PC-9 (cell line): ENCODE measurements around the gene ARSG. TPM values are rescaled to one million over a fixed set of nuclear protein-coding genes. Genes with fewer than 3 reads are reported as not detected.

Experiments
- BruUV-seq: library from RNA; stranded (reverse); fragments of 400-500 nt; replicated peaks from 2 replicates; lab custom pipeline; 2021; lab: Mats Ljungman, UMichigan
- CTCF ChIA-PET: fragments of 300-600 bp; sonication (Branson Sonifier 250); formaldehyde crosslinking; loops from one replicate; lab custom pipeline; 2022; ENCODE audit warnings: antibody characterized with exemption; lab: Charles Lee
- POLR2A ChIA-PET: fragments of 300-600 bp; sonication (Branson Sonifier 250); formaldehyde crosslinking; loops from one replicate; lab custom pipeline; 2022; ENCODE audit warnings: antibody characterized with exemption; ENCODE audit not compliant: unreplicated experiment; lab: Charles Lee
- DNase-seq, 2 experiments: peaks; one replicate each; pipeline versions ENCODE4 v3.0.0 to v3.0.0-alpha.2; 2015 to 2022; ENCODE audit warnings: mixed read lengths in 1 of 2
- H2AFZ ChIP-seq: fragments of 200-600 bp; sonication (generic); 2 replicates; pipeline ENCODE4 v1.8.1; 2017; ENCODE audit warnings: antibody characterized with exemption
- H3F3A ChIP-seq: fragments of 200-600 bp; sonication (generic); 2 replicates; pipeline ENCODE4 v1.8.1; 2017; ENCODE audit warnings: antibody characterized with exemption, mild to moderate bottlenecking, low read depth; ENCODE audit not compliant: insufficient read depth
- H3K27ac ChIP-seq: fragments of 200-600 bp; sonication (generic); 2 replicates; pipeline ENCODE4 v1.6.1; 2016; ENCODE audit warnings: mixed run types
- H3K27me3 ChIP-seq: fragments of 200-600 bp; sonication (generic); 2 replicates; pipeline ENCODE4 v1.6.1; 2016; ENCODE audit warnings: low read depth, mixed run types; ENCODE audit not compliant: insufficient read depth
- H3K36me3 ChIP-seq: fragments of 200-600 bp; sonication (generic); 2 replicates; pipeline ENCODE4 v1.6.1; 2016; ENCODE audit warnings: low read depth, mixed run types
- H3K4me1 ChIP-seq: fragments of 200-600 bp; sonication (generic); replicated peaks from 2 replicates; pipeline ENCODE4 v1.6.1; 2016; ENCODE audit warnings: mixed run types; ENCODE audit not compliant: insufficient read depth
- H3K4me2 ChIP-seq: fragments of 200-600 bp; sonication (generic); 2 replicates; pipeline ENCODE4 v1.6.1; 2017; ENCODE audit warnings: mixed run types
- H3K4me3 ChIP-seq: fragments of 200-600 bp; sonication (generic); 2 replicates; pipeline ENCODE4 v1.6.1; 2016; ENCODE audit warnings: mixed run types
- H3K79me2 ChIP-seq: fragments of 200-600 bp; sonication (generic); 2 replicates; pipeline ENCODE4 v1.6.1; 2017; ENCODE audit warnings: low read depth, mixed run types
- H3K9me2 ChIP-seq: fragments of 200-600 bp; sonication (generic); 2 replicates; pipeline ENCODE4 v1.8.1; 2017; ENCODE audit warnings: mild to moderate bottlenecking; ENCODE audit not compliant: insufficient read depth
- H3K9me3 ChIP-seq: fragments of 200-600 bp; sonication (generic); 2 replicates; pipeline ENCODE4 v1.8.1; 2016; ENCODE audit warnings: low read depth; ENCODE audit not compliant: insufficient read depth
- H4K20me1 ChIP-seq: fragments of 200-600 bp; sonication (generic); 2 replicates; pipeline ENCODE4 v1.8.1; 2017; ENCODE audit not compliant: insufficient read depth
- EZH2 ChIP-seq: fragments of 200-600 bp; sonication (generic); IDR thresholded peaks from 2 replicates; pipeline ENCODE4 v1.8.0; 2017; ENCODE audit warnings: antibody characterized with exemption, low read depth
- intact Hi-C: fragments of 100-400 bp; cut with micrococcal nuclease; formaldehyde crosslinking; loops from one replicate; pipeline ENCODE4 v1.10.0; 2022; ENCODE audit not compliant: unreplicated experiment
- total RNA-seq: library from RNA; stranded (reverse); gene quantifications from 2 replicates; pipeline ENCODE4 v1.2.3, GENCODE V29; 2021
- TF ChIP-seq, protein P1 (sequence below): fragments of 200-600 bp; sonication (generic); conservative IDR thresholded peaks from 2 replicates; pipeline ENCODE4 v1.6.1; 2017; ENCODE audit warnings: mixed run types, antibody characterized with exemption, mild to moderate bottlenecking, moderate library complexity

Gene ARSG
- total RNA-seq, 1 experiment from 2014 or later, result 4.0 TPM

DNA sequence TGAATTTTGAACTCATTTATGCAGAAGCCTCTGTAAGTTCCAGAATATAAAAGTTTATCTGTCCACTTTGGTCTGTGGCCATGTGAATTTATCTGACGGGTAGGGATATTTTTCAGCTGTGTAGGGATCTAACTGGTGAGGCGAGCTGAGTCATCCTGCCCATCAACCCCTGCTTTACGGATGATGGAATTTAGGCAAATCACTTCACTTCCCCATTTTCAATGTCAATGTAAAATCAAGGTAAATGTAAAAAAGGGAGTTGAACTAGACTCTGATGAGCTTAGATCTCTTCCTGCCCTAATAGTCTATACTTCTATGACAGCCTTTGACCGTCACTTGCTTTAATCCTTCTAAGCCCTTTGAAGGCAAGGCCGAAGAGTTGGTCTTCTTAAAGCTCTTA lies 2.9 kb upstream of the ARSG start:
- TF ChIP-seq, protein P1, sequence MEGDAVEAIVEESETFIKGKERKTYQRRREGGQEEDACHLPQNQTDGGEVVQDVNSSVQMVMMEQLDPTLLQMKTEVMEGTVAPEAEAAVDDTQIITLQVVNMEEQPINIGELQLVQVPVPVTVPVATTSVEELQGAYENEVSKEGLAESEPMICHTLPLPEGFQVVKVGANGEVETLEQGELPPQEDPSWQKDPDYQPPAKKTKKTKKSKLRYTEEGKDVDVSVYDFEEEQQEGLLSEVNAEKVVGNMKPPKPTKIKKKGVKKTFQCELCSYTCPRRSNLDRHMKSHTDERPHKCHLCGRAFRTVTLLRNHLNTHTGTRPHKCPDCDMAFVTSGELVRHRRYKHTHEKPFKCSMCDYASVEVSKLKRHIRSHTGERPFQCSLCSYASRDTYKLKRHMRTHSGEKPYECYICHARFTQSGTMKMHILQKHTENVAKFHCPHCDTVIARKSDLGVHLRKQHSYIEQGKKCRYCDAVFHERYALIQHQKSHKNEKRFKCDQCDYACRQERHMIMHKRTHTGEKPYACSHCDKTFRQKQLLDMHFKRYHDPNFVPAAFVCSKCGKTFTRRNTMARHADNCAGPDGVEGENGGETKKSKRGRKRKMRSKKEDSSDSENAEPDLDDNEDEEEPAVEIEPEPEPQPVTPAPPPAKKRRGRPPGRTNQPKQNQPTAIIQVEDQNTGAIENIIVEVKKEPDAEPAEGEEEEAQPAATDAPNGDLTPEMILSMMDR, result no peak
- no peak for TF ChIP-seq EZH2
- Histone ChIP-seq H3K9me3 (no peaks in the 10 kb centered on the region), H4K20me1 (no peaks in the 10 kb centered on the region), H3K4me1 (peaks cover 20% of the 10 kb centered on the region), H3K4me2 (no peak overlapping the region), H2AFZ (no peak overlapping the region), H3K27ac (no peak overlapping the region), H3F3A (peaks cover 18% of the 10 kb centered on the region), H3K4me3 (no peak overlapping the region), H3K79me2 (no peaks in the 10 kb centered on the region), H3K27me3 (no peaks in the 10 kb centered on the region), H3K36me3 (no peaks in the 10 kb centered on the region), H3K9me2 (no peaks in the 10 kb centered on the region)
- POLR2A ChIA-PET, result no interaction called here
- no peak for DNase-seq
- BruUV-seq, result no TSS peak
- intact Hi-C loops, result no loop called here
- CTCF ChIA-PET, result no interaction called here

DNA sequence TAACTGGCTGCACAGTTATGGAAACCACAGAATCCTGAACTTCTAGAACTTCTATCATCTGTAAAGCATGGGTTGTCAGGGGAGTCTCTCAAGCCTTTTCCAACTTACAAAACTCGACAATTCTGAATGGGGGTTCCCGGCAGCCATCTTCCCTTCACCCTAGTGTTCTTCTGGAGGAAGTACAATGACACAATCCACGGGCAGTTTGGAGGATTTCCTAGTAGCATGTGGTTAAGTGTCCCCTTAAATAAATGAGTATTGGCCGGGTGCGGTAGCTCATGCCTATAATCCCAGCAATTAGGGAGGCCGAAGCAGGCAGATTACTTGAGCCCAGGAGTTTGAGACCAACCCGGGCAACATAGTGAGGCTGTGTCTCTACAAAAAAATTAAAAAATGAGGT lies 2.5 kb upstream of the ARSG start:
- Histone ChIP-seq H3K79me2 (peaks cover 3% of the 10 kb centered on the region; the same call in 1 of the 2 replicates), H3F3A (peaks cover 18% of the 10 kb centered on the region), H3K4me3 (no peak overlapping the region), H4K20me1 (no peaks in the 10 kb centered on the region), H3K27ac (no peak overlapping the region), H3K4me1 (peaks cover 20% of the 10 kb centered on the region), H3K36me3 (no peaks in the 10 kb centered on the region), H3K4me2 (no peak overlapping the region), H3K9me3 (no peaks in the 10 kb centered on the region), H2AFZ (no peak overlapping the region), H3K9me2 (no peaks in the 10 kb centered on the region), H3K27me3 (no peaks in the 10 kb centered on the region)
- POLR2A ChIA-PET, result no interaction called here
- CTCF ChIA-PET, result no interaction called here
- TF ChIP-seq, protein P1, result no peak
- TF ChIP-seq EZH2, result no peak
- DNase-seq, result no peak
- BruUV-seq, result no TSS peak
- intact Hi-C loops, result no loop called here

DNA sequence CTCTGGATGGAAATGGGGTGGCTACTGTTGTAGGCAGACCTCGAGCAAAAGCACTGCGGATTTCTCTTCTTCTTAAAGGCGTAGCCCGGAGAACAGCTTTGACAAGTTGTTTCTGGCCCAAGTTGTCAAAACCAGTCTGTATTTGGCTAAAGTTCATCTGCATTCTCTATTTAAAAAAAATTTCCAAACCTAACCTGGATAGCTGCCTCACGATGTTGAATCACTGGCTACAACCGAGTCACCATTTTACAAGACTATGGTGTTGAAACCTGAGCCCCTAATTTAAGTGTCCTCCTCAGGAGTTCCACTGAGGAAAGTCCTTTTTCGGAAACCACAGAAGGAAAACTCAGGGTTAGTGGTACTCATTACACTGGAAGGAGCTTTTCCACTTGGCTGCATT lies 1.8 kb upstream of the ARSG start:
- Histone ChIP-seq H3K79me2 (peaks cover 3% of the 10 kb centered on the region; the same call in 1 of the 2 replicates), H3K9me2 (no peaks in the 10 kb centered on the region), H3K36me3 (no peaks in the 10 kb centered on the region), H3K4me3 (no peak overlapping the region), H3F3A (peaks cover 18% of the 10 kb centered on the region), H3K9me3 (no peaks in the 10 kb centered on the region), H3K27me3 (no peaks in the 10 kb centered on the region), H3K27ac (no peak overlapping the region), H4K20me1 (no peaks in the 10 kb centered on the region), H2AFZ (no peak overlapping the region), H3K4me2 (peak overlapping the region; percentile 81), H3K4me1 (peaks cover 20% of the 10 kb centered on the region)
- no peak for DNase-seq
- no TSS peak for BruUV-seq
- POLR2A ChIA-PET, result no interaction called here
- intact Hi-C loops, result no loop called here
- no peak for TF ChIP-seq EZH2
- TF ChIP-seq, protein P1, result no peak
- CTCF ChIA-PET, result interaction anchor here (0.6 kb wide), 1 partner anchor 21 kb away, joined by 6 read pairs; no protein-coding TSS in a partner anchor
